Lung (tissue), 12 donors: ENCODE results near the gene GPX4. TPM values are rescaled to one million over a fixed set of nuclear protein-coding genes. Genes with fewer than 3 reads are reported as not detected.

Experiments used
- ATAC-seq: fragments of 200-7000 bp; cut with Tn5 transposase; one replicate; pipeline ENCODE4 v1.9.1; 2020; ENCODE audit warnings: moderate number of reproducible peaks; ENCODE audit not compliant: insufficient read depth, low FRiP score
- DNase-seq, 3 donors: peaks; one replicate each; pipeline ENCODE4 v3.0.0-alpha.2; 2013 to 2017
- H3K27ac ChIP-seq, 2 donors: one replicate each; pipeline ENCODE4 v1.5.1; 2013; ENCODE audit warnings: mild to moderate bottlenecking in 2 of 2, moderate library complexity in 2 of 2, control low read depth in 1 of 2, inconsistent platforms in 1 of 2, low read depth in 1 of 2, low read length in 1 of 2
- H3K27me3 ChIP-seq, 3 donors: one replicate each; pipeline ENCODE4 v1.5.1; 2013; ENCODE audit warnings: low read length in 2 of 3; ENCODE audit not compliant: control insufficient read depth in 3 of 3, insufficient read depth in 3 of 3
- H3K36me3 ChIP-seq, 4 donors: one replicate each; pipeline ENCODE4 v1.5.1; 2013; ENCODE audit warnings: low read length in 4 of 4, mild to moderate bottlenecking in 1 of 4, moderate library complexity in 1 of 4; ENCODE audit not compliant: control insufficient read depth in 4 of 4, insufficient read depth in 4 of 4
- H3K4me1 ChIP-seq, 5 donors: one replicate each; pipeline ENCODE4 v1.5.1; 2013; ENCODE audit warnings: low read length in 5 of 5, mild to moderate bottlenecking in 2 of 5, moderate library complexity in 1 of 5; ENCODE audit not compliant: control insufficient read depth in 5 of 5, insufficient read depth in 5 of 5
- H3K4me3 ChIP-seq: one replicate; pipeline ENCODE4 v1.5.1; 2013; ENCODE audit warnings: mild to moderate bottlenecking, control low read depth, moderate library complexity
- H3K9ac ChIP-seq, 2 donors: one replicate each; pipeline ENCODE4 v1.5.1; 2013; ENCODE audit warnings: low read length in 2 of 2, control low read depth in 1 of 2; ENCODE audit not compliant: insufficient read depth in 1 of 2
- H3K9me3 ChIP-seq, 4 donors: one replicate each; pipeline ENCODE4 v1.5.1; 2013; ENCODE audit warnings: low read length in 3 of 4, mild to moderate bottlenecking in 1 of 4, moderate library complexity in 1 of 4; ENCODE audit not compliant: control insufficient read depth in 4 of 4, insufficient read depth in 3 of 4
- CTCF ChIP-seq: IDR thresholded peaks from 2 replicates; pipeline ENCODE4 v1.5.1; 2012; ENCODE audit warnings: mild to moderate bottlenecking; ENCODE audit errors: control extremely low read depth, extremely low read depth
- WGBS, 2 donors: extraction: QIAGEN DNeasy Blood & Tissue Kit; methylation state at CpG; one replicate each; pipeline ENCODE4 v1.1.7; 2013; 5-methylcytosine and 5-hydroxymethylcytosine counted together
- polyA plus RNA-seq, 2 donors: library from polyadenylated mRNA; stranded (reverse); fragments of 200-250 nt; gene quantifications; one replicate each; pipeline ENCODE4 v1.2.1, GENCODE V29; 2013
- total RNA-seq, 2 donors: library from RNA; depleted of rRNA in 1 of 2; stranded (reverse); fragments of >200 nt in 1 of 2; gene quantifications; one replicate each; pipeline ENCODE4 v1.2.1, GENCODE V29; 2014 to 2021
- donor health status: control.
- donor health status: control.
- donor health status: Bipolar disorder and iron deficiency.
- donor health status: healthy.
- donor health status: DM: yes; HTN: yes; CAD: no.

Gene GPX4
- total and polyA plus RNA-seq, 4 donors = 91.6 to 1,031 (median 466) TPM

GRCh38 chr19:1085676-1086442 is 17.9 kb upstream of the GPX4 start:
- H3K36me3 ChIP-seq = peaks cover 0 to 79% (median 2%) of the 10 kb centered on the region in 4 donors
- peaks cover 0 to 12% (median 0%) of the 10 kb centered on the region in 5 donors for H3K4me1 ChIP-seq
- no peak overlapping the region for H3K9ac ChIP-seq
- no peak overlapping the region for H3K4me3 ChIP-seq
- TF ChIP-seq CTCF = no peak
- ATAC-seq (no peak), DNase-seq (no peak)
- H3K27me3 ChIP-seq = no peaks in the 10 kb centered on the region
- no peaks in the 10 kb centered on the region for H3K9me3 ChIP-seq
- WGBS, 2 donors = 80 to 88% methylated on average over 32 to 38 of the region's 38 CpGs
- no peak overlapping the region for H3K27ac ChIP-seq

- DNase-seq = no peak
- whole genome bisulfite sequencing, 2 donors = 77 to 82% methylated on average over 21 of the region's 21 CpGs
- ATAC-seq = no peak
- Histone ChIP-seq H3K27me3 (no peaks in the 10 kb centered on the region), H3K9me3 (no peaks in the 10 kb centered on the region), H3K4me1 (peaks cover 0 to 10% (median 0%) of the 10 kb centered on the region in 5 donors), H3K4me3 (no peak overlapping the region), H3K9ac (no peak overlapping the region), H3K36me3 (peaks cover 0 to 80% (median 2%) of the 10 kb centered on the region in 4 donors), H3K27ac (no peak overlapping the region)
- TF ChIP-seq CTCF = no peak
These were observed 17.2 kb upstream of the GPX4 start for GRCh38 chr19:1086613-1087012.

- TF ChIP-seq CTCF = no peak
- WGBS, 2 donors = 35 to 52% methylated on average over 27 of the region's 27 CpGs
- peaks cover 0 to 81% (median 5%) of the 10 kb centered on the region in 4 donors for H3K36me3 ChIP-seq
- peaks cover 0 to 1% (median 0%) of the 10 kb centered on the region in 5 donors for H3K4me1 ChIP-seq
- H3K27ac ChIP-seq = peak overlapping the region in 1 of 2 donors; percentile 67
- no peaks in the 10 kb centered on the region for H3K27me3 ChIP-seq
- DNase-seq (no peak), ATAC-seq (peak; percentile 33)
- no peak overlapping the region for H3K4me3 ChIP-seq
- no peak overlapping the region for H3K9ac ChIP-seq
- no peaks in the 10 kb centered on the region for H3K9me3 ChIP-seq
These were observed 15.9 kb upstream of the GPX4 start for GRCh38 chr19:1087813-1088415.
